IPS DF 19.7 (cell line): Measurements from ENCODE around the gene MUC5AC.
"Not testable (repeated sequence)": the region's sequence is repeated elsewhere in the genome, so short reads cannot be mapped to it uniquely, and the experiment has no call there.

Experiments used
- DNase-seq: peaks from one replicate; pipeline ENCODE4 v3.0.0-alpha.2; 2013; ENCODE audit warnings: low read depth, low spot score

The MUC5AC gene

GRCh38 chr11:1177020-1177770 is 19.4 kb downstream of the MUC5AC start:
- no peak for DNase-seq

DNA sequence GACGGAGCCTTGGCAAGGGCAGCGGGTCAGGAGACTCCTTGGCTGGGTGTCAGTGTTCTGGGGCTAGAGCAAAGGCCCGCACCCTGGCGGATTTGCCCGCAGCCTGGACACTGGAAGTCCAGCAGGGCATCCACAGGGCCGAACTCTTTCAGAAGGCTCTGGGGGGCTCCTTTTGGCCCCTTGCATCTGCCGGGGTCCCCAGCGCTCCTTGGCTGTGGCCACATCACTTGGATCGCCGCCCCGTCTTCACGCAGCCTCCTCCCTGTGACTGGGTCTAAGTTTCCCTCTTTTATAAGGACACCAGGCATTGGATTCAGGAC is 20.0 kb downstream of the MUC5AC start:
- DNase-seq: no peak

DNA sequence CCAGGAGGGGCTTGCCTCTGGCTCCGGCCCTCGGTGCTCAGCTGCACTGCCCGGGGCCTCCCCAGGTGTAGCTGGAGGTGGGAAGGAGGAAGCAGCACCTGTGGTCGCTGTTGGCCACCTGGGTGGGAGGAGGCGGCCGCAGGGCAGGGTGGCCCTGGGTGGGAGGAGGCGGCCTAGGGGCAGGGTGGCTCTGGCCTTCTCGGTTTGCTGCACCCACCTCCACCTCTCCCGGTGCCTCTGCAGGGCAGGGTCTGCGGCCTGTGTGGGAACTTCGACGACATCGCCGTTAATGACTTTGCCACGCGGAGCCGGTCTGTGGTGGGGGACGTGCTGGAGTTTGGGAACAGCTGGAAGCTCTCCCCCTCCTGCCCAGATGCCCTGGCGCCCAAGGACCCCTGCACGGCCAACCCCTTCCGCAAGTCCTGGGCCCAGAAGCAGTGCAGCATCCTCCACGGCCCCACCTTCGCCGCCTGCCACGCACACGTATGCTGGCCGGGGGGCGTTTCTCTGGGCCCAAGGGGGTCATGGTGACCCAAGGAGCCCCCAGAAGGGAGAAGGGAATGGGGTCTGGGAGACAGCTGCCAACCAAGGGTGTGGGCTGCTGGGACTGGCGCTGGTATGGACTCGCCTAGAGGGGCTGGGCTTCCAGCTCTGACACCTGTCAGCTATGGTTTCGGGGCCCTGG is 20.6 kb downstream of the MUC5AC start:
- DNase-seq: no peak

GRCh38 chr11:1178906-1179305 is 21.2 kb downstream of the MUC5AC start:
- no peak for DNase-seq

- DNase-seq: no peak
Observed at GRCh38 chr11:1179641-1180040, 21.9 kb downstream of the MUC5AC start.

GRCh38 chr11:1180171-1180570 is 22.4 kb downstream of the MUC5AC start:
- no peak for DNase-seq

- DNase-seq: no peak
Observed at GRCh38 chr11:1180947-1181391, 23.2 kb downstream of the MUC5AC start.

- DNase-seq: no peak
Observed at GRCh38 chr11:1181420-1181819, 23.7 kb downstream of the MUC5AC start.

DNA sequence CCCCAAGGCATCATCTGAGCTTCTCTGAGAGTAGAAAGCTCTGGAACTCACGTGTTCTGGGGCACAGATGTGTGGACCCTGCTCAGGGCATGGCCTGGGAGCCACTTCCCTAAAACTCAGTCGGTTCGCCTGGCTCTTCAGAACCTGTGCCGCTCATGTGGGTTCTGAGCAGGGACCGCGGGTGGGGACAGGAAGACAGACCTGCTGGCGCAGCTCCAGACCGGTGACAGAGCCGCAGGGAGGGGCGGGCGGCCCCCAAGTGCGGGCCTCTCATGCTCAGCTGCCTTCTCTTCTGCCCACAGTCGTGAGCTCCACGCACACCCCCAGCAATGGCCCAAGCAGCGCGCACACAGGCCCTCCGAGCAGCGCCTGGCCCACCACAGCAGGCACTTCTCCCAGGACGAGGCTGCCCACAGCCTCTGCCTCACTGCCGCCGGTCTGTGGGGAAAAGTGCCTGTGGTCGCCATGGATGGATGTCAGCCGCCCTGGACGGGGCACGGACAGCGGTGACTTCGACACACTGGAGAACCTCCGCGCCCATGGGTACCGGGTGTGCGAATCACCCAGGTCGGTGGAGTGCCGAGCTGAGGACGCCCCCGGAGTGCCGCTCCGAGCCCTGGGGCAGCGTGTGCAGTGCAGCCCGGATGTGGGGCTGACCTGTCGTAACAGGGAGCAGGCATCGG is 24.2 kb downstream of the MUC5AC start:
- DNase-seq: no peak

- not testable (repeated sequence) for DNase-seq
Observed at GRCh38 chr11:1184139-1184538, 26.4 kb downstream of the MUC5AC start.

DNA sequence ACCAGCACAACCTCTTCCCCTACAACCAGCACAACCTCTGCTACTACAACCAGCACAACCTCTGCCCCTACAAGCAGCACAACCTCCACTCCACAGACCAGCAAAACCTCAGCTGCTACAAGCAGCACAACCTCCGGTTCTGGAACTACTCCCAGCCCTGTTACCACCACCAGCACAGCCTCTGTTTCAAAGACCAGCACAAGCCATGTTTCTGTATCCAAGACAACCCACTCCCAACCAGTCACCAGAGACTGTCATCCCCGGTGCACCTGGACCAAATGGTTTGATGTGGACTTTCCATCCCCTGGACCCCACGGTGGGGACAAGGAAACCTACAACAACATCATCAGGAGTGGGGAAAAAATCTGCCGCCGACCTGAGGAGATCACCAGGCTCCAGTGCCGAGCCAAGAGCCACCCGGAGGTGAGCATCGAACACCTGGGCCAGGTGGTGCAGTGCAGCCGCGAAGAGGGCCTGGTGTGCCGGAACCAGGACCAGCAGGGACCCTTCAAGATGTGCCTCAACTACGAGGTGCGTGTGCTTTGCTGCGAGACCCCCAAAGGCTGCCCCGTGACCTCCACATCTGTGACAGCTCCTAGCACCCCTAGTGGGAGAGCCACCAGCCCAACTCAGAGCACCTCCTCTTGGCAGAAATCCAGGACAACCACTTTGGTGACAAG is 30.8 kb downstream of the MUC5AC start:
- not testable (repeated sequence) for DNase-seq

DNA sequence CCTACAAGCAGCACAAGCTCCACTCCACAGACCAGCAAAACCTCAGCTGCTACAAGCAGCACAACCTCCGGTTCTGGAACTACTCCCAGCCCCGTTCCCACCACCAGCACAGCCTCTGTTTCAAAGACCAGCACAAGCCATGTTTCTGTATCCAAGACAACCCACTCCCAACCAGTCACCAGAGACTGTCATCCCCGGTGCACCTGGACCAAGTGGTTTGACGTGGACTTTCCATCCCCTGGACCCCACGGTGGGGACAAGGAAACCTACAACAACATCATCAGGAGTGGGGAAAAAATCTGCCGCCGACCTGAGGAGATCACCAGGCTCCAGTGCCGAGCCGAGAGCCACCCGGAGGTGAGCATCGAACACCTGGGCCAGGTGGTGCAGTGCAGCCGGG is 32.1 kb downstream of the MUC5AC start:
- not testable (repeated sequence) for DNase-seq

DNA sequence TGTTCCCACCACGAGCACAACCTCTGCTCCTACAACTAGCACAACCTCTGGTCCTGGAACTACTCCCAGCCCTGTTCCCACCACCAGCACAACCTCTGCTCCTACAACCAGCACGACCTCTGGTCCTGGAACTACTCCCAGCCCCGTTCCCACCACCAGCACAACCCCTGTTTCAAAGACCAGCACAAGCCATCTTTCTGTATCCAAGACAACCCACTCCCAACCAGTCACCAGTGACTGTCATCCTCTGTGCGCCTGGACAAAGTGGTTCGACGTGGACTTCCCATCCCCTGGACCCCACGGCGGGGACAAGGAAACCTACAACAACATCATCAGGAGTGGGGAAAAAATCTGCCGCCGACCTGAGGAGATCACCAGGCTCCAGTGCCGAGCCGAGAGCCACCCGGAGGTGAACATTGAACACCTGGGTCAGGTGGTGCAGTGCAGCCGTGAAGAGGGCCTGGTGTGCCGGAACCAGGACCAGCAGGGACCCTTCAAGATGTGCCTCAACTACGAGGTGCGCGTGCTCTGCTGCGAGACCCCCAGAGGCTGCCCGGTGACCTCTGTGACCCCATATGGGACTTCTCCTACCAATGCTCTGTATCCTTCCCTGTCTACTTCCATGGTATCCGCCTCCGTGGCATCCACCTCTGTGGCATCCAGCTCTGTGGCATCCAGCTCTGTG is 34.2 kb downstream of the MUC5AC start:
- not testable (repeated sequence) for DNase-seq

- no peak for DNase-seq
Observed at GRCh38 chr11:1192741-1193325, 35.1 kb downstream of the MUC5AC start.

GRCh38 chr11:1193326-1194230 is 35.8 kb downstream of the MUC5AC start:
- DNase-seq: no peak

DNA sequence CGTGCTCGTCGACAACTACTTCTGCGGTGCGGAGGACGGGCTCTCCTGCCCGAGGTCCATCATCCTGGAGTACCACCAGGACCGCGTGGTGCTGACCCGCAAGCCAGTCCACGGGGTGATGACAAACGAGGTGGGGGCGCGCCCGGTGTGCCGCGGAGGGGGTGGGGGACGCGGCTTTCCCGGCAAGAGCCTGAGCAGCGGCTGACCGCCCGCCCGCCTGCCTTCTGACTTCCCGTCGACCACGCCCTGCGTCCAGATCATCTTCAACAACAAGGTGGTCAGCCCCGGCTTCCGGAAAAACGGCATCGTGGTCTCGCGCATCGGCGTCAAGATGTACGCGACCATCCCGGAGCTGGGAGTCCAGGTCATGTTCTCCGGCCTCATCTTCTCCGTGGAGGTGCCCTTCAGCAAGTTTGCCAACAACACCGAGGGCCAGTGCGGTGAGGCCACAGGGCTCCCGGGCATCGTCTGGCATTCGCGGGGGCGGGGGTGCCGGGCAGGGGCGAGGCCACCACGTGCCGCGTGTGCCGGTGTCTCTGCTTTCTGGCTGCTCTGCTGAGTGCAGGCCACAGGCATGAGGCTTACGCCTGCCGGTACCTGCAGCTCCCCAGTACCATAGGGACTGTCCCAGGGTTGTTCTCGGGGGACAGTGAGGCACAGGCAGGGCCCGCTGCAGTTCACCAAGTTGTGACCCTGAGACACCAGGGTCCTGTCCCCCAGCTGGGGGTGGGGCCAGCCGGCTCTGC is 36.7 kb downstream of the MUC5AC start:
- DNase-seq: no peak

DNA sequence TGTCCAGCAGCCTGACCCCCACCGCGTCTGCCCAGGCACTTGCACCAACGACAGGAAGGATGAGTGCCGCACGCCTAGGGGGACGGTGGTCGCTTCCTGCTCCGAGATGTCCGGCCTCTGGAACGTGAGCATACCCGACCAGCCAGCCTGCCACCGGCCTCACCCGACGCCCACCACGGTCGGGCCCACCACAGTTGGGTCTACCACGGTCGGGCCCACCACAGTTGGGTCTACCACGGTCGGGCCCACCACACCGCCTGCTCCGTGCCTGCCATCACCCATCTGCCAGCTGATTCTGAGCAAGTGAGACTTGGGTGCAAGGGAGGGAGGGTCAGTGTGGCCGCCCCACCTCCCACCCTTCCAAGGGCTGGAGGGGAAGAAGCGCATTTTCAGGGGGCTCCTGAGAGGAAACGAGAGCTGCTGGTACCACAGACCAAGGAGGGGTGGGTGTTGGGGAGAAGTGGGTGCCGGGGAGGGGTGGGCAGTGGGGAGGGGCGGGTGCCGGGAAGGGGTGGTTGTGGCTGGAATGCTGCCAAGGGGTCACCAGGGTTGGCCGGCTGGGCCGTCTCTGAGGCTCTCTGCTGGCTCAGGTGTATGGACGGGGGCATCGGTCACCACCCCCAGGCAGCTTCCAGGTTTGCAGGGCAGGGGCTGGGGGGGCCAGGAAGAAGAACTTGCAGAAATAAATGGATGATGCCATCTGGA is 37.4 kb downstream of the MUC5AC start:
- no peak for DNase-seq

GRCh38 chr11:1195682-1196515 is 38.1 kb downstream of the MUC5AC start:
- no peak for DNase-seq
